Measurements from ENCODE around the gene SH3D19.

SH3D19 gene

DNA sequence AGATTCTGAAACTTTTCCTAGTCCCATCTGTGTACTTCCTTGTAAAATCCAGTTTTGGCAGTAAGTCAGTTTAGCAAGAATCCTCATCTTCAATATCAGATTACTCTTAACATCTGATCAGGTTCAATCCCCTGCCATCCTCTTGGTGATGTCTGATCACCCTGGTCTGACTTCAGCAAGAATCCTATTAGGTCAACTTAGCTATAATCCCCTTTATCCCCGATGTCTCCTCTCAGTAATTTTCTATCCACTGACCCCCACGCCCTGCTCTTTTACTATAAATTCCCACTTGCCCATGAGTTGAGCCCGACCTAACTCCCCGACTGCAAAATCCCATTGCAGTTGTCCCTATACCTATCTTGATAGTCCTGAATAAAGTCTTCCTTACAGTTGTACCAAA lies 106.3 kb downstream of the SH3D19 start:
- Histone ChIP-seq H4K20me1 (ENCODE audit: insufficient read depth, low read length) (no peaks in the 10 kb centered on the region), H3K36me3 (replicated peaks; ENCODE audit: low read depth, low read length) (no peaks in the 10 kb centered on the region), H3K9ac (ENCODE audit: low read length) (no peak overlapping the region), H3K4me3 (ENCODE audit: low read length) (no peak overlapping the region), H3K27me3 (ENCODE audit: low read depth, low read length) (no peaks in the 10 kb centered on the region), H3K9me3 (ENCODE audit: insufficient read depth, low read length) (no peaks in the 10 kb centered on the region), H3K4me1 (ENCODE audit: low read length) (no peaks in the 10 kb centered on the region), H2AFZ (ENCODE audit: low read depth, low read length) (no peak overlapping the region), H3K4me2 (ENCODE audit: low read length) (no peak overlapping the region), H3K27ac (ENCODE audit: low read length) (no peak overlapping the region), H3K79me2 (ENCODE audit: low read length) (no peaks in the 10 kb centered on the region)
- TF ChIP-seq EZH2phosphoT487 (IDR thresholded peaks at IDR 0.05; ENCODE audit: low read depth) = no peak
- TF ChIP-seq, protein P1, sequence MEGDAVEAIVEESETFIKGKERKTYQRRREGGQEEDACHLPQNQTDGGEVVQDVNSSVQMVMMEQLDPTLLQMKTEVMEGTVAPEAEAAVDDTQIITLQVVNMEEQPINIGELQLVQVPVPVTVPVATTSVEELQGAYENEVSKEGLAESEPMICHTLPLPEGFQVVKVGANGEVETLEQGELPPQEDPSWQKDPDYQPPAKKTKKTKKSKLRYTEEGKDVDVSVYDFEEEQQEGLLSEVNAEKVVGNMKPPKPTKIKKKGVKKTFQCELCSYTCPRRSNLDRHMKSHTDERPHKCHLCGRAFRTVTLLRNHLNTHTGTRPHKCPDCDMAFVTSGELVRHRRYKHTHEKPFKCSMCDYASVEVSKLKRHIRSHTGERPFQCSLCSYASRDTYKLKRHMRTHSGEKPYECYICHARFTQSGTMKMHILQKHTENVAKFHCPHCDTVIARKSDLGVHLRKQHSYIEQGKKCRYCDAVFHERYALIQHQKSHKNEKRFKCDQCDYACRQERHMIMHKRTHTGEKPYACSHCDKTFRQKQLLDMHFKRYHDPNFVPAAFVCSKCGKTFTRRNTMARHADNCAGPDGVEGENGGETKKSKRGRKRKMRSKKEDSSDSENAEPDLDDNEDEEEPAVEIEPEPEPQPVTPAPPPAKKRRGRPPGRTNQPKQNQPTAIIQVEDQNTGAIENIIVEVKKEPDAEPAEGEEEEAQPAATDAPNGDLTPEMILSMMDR (IDR thresholded peaks at IDR 0.05; ENCODE audit: low read depth, low read length) = no peak

DNA sequence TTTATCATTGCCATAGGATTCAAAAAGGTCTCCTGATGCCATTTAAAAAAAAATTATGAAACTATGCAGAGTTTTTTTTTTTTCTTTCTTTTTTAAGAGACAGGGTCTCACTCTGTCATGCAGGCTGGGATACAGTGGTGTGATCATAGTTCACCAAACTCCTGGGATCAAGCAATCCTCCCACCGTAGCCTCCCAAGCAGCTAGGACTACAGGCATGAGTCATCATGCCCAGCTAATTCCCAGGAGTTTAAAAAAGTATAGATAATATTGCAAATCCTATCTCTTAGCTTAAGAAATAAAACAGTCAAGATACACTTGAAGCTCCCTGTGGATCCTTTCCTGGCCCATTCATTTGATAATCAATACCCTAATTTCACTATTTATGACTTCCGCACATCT lies 107.1 kb downstream of the SH3D19 start:
- no peak overlapping the region for H3K9ac ChIP-seq (ENCODE audit: low read length)
- H3K36me3 ChIP-seq (replicated peaks; ENCODE audit: low read depth, low read length) = no peaks in the 10 kb centered on the region
- no peaks in the 10 kb centered on the region for H3K4me1 ChIP-seq (ENCODE audit: low read length)
- H2AFZ ChIP-seq (ENCODE audit: low read depth, low read length) = no peak overlapping the region
- no peak overlapping the region for H3K27ac ChIP-seq (ENCODE audit: low read length)
- H3K27me3 ChIP-seq (ENCODE audit: low read depth, low read length) = no peaks in the 10 kb centered on the region
- no peaks in the 10 kb centered on the region for H4K20me1 ChIP-seq (ENCODE audit: insufficient read depth, low read length)
- no peaks in the 10 kb centered on the region for H3K79me2 ChIP-seq (ENCODE audit: low read length)
- TF ChIP-seq, protein P1 (IDR thresholded peaks at IDR 0.05; ENCODE audit: low read depth, low read length) = no peak
- no peak for TF ChIP-seq EZH2phosphoT487 (IDR thresholded peaks at IDR 0.05; ENCODE audit: low read depth)
- H3K4me2 ChIP-seq (ENCODE audit: low read length) = no peak overlapping the region
- no peak overlapping the region for H3K4me3 ChIP-seq (ENCODE audit: low read length)
- H3K9me3 ChIP-seq (ENCODE audit: insufficient read depth, low read length) = no peaks in the 10 kb centered on the region

DNA sequence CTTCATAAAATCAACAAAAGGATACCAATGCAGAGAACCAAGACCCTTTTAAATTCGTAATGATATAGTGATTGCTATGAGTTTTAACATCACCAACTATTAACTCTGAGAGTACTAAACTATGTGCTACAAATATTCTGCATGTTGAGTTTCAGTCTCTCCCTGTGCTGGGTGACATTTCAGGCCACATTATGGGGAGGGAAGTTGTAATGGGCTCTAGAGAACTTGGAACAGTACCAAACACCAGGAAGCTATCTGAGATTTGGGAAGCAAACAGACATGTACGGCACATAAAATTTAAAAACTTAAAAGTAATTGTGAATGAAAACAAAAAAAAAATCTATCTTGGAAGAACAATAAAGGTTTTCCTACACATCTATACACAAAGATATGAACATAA lies 108.1 kb downstream of the SH3D19 start:
- TF ChIP-seq EZH2phosphoT487 (IDR thresholded peaks at IDR 0.05; ENCODE audit: low read depth) = no peak
- TF ChIP-seq, protein P1 (IDR thresholded peaks at IDR 0.05; ENCODE audit: low read depth, low read length) = no peak
- Histone ChIP-seq H3K36me3 (replicated peaks; ENCODE audit: low read depth, low read length) (no peaks in the 10 kb centered on the region), H2AFZ (ENCODE audit: low read depth, low read length) (no peak overlapping the region), H3K79me2 (ENCODE audit: low read length) (no peaks in the 10 kb centered on the region), H4K20me1 (ENCODE audit: insufficient read depth, low read length) (no peaks in the 10 kb centered on the region), H3K4me1 (ENCODE audit: low read length) (no peaks in the 10 kb centered on the region), H3K4me2 (ENCODE audit: low read length) (no peak overlapping the region), H3K9ac (ENCODE audit: low read length) (no peak overlapping the region), H3K27ac (ENCODE audit: low read length) (no peak overlapping the region), H3K9me3 (ENCODE audit: insufficient read depth, low read length) (no peaks in the 10 kb centered on the region), H3K4me3 (ENCODE audit: low read length) (no peak overlapping the region), H3K27me3 (ENCODE audit: low read depth, low read length) (no peaks in the 10 kb centered on the region)

DNA sequence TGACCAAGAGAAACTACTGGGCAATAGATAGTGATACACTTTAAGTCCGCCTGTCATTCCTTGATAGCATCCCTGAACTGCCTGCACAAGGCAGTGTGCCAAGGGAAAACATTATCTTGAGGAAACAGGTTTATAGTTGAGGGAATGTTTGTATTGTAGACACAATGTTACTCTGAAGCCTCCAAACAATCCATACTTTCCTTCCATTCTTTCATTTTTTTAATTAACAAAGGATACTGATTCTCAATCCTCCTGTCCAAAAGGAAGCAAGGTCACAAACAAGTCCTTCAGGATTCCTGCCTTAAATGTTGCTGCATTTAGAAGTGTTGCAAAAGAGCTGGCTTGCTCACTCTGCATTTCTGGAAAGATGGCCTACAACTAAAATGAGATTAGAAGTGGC lies 110.1 kb downstream of the SH3D19 start:
- no peak overlapping the region for H2AFZ ChIP-seq (ENCODE audit: low read depth, low read length)
- H3K4me2 ChIP-seq (ENCODE audit: low read length) = no peak overlapping the region
- TF ChIP-seq, protein P1 (IDR thresholded peaks at IDR 0.05; ENCODE audit: low read depth, low read length) = no peak
- TF ChIP-seq EZH2phosphoT487 (IDR thresholded peaks at IDR 0.05; ENCODE audit: low read depth) = no peak
- no peak overlapping the region for H3K27ac ChIP-seq (ENCODE audit: low read length)
- H3K9ac ChIP-seq (ENCODE audit: low read length) = no peak overlapping the region
- no peaks in the 10 kb centered on the region for H3K4me1 ChIP-seq (ENCODE audit: low read length)
- no peaks in the 10 kb centered on the region for H4K20me1 ChIP-seq (ENCODE audit: insufficient read depth, low read length)
- no peak overlapping the region for H3K4me3 ChIP-seq (ENCODE audit: low read length)
- no peaks in the 10 kb centered on the region for H3K9me3 ChIP-seq (ENCODE audit: insufficient read depth, low read length)
- no peaks in the 10 kb centered on the region for H3K27me3 ChIP-seq (ENCODE audit: low read depth, low read length)
- H3K36me3 ChIP-seq (replicated peaks; ENCODE audit: low read depth, low read length) = no peaks in the 10 kb centered on the region
- H3K79me2 ChIP-seq (ENCODE audit: low read length) = no peaks in the 10 kb centered on the region

All from OCI-LY3 (cell line).